Cardiac fibroblast (primary cell): ENCODE measurements around the gene OIT3.

ENCODE experiments used
- DNase-seq, 2 donors: peaks; one replicate each; pipeline versions ENCODE4 v3.0.0 to v3.0.0-alpha.2; 2010; ENCODE audit warnings: low read depth in 2 of 2
- H3K4me3 ChIP-seq, 2 donors: replicated peaks in 1 of 2; 1 replicate in 1 of 2; 2 replicates in 1 of 2; pipeline ENCODE4 v1.5.1; 2011; ENCODE audit warnings: low read depth in 2 of 2, low read length in 2 of 2, mild to moderate bottlenecking in 2 of 2, moderate library complexity in 1 of 2
- TF ChIP-seq, protein P1 (sequence below): IDR thresholded peaks from one replicate; pipeline ENCODE4 v1.5.1; 2011; ENCODE audit warnings: low read depth, mild to moderate bottlenecking, low read length, inconsistent platforms

OIT3 gene

DNA sequence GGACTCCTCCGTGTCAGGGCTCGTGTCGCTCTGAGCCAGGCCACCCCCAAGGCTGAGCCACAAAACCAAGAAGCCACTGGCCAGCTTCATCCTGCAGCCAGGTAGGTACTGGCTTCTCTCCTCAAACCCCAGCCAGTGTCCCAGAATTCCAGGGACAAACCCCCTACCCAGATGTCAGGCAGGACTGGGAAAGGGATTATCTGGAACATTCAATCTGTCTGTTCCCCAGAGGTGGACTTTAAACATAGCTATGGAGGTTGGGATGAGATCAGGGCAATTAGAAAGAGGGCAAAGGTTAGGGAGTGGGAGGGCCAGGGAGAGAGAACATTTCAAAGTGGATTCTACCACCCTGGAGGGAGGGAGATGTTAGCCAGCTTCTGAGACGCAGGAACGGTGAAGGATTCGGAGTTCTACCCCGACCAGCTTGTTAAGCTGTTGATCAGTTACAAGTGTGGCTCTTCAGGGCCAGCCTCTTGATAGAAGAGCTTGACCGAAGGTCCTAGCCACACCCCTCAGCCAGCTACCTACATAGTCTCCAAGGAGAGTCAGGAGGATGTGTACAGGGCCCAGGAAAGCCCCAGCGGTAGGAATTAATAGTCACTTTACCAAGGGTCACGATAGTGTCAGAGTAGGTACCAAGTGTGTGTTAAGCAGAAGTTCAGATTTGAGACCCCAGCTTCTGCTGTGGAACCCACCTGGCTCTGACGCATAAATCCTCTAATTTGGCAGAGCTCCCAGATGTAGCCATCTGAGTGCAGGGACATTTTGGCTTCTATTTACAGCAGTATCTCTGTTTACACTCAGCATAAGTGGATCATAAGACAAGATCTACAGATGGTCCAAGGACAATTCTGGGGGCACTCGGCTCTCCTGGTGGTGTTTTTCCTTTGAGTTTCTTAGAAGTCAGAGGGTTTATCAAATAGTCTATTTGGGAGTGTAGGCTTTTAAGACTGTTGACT, 61.3 kb downstream of the OIT3 start, which contains the start of gene PLA2G12B:
Gene PLA2G12B, minus strand, starts transcription at position 211 of the 959 bp plus-strand sequence. Its CDS starts 121 bp downstream, at position 90.
- TF ChIP-seq, protein P1, sequence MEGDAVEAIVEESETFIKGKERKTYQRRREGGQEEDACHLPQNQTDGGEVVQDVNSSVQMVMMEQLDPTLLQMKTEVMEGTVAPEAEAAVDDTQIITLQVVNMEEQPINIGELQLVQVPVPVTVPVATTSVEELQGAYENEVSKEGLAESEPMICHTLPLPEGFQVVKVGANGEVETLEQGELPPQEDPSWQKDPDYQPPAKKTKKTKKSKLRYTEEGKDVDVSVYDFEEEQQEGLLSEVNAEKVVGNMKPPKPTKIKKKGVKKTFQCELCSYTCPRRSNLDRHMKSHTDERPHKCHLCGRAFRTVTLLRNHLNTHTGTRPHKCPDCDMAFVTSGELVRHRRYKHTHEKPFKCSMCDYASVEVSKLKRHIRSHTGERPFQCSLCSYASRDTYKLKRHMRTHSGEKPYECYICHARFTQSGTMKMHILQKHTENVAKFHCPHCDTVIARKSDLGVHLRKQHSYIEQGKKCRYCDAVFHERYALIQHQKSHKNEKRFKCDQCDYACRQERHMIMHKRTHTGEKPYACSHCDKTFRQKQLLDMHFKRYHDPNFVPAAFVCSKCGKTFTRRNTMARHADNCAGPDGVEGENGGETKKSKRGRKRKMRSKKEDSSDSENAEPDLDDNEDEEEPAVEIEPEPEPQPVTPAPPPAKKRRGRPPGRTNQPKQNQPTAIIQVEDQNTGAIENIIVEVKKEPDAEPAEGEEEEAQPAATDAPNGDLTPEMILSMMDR, result no peak
- no peak within 1 kb of the TSS for H3K4me3 ChIP-seq
- DNase-seq, result no peak

DNA sequence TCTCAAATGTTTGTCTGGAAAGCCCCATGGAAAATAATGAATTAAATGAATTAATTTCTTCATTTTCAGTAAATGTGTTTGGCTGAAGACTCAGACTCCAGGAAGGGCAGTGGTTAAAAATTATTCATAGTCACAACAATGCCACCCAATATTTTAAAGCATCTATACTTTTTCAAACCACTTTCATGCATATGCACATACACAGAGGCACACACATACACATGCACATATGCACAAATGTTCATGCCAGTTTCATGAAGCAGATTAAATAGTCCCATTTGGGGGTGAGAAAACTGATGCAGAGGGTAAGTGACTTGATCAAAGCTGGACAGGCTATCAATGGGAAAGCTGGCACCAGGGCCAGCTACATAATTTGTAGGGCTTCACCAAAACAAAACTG, 62.5 kb downstream of the OIT3 start:
- no peak for DNase-seq
- TF ChIP-seq, protein P1, result no peak
- H3K4me3 ChIP-seq, result no peak overlapping the region

DNA sequence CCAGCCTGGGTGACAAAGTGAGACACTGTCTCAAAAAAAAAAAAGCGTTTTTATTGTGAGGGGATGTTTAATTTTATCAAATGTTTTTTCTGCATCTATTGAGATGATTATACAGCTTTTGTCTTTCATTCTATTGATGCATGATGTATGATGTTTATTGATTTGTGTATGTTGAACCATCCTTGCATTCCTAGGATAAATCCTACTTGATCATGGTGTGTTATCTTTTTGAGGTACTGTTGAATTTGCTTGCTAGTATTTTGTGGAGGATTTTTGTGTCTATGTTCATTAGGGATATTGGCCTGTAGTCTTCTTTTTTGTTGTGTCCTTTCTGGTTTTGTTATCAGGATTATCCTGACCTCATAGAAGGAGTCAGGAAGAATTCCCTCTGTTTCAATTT, 83.3 kb downstream of the OIT3 start:
- no peak for DNase-seq
- H3K4me3 ChIP-seq, result no peak overlapping the region
- TF ChIP-seq, protein P1, result no peak

DNA sequence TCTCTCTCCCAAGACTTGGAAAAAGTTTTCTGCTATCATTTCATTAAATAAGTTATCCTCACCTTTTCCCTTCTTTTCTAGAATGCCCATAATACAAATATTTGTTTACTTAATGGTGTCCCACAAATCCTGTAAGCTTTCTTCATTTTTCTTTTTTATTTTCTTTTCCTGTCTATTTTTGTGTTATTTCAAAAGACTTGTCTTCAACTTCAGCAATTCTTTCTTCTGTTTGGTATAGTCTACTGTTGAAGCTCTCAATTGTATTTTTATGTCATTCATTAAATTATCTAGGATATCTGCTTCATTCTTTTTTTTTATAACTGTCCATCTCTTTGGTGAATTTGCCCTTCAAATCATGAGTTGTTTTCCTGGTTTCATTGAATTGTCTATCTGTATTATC, 86.2 kb downstream of the OIT3 start:
- no peak overlapping the region for H3K4me3 ChIP-seq
- DNase-seq, result no peak
- TF ChIP-seq, protein P1, result no peak

- H3K4me3 ChIP-seq, result no peak overlapping the region
- TF ChIP-seq, protein P1, result no peak
- DNase-seq, result no peak
Observed at GRCh38 chr10:72980348-72980747, 86.8 kb downstream of the OIT3 start.

GRCh38 chr10:72981028-72981881, 87.7 kb downstream of the OIT3 start:
- TF ChIP-seq, protein P1, result no peak
- H3K4me3 ChIP-seq, result no peak overlapping the region
- DNase-seq, result no peak
